ENCODE results near the gene CHD3. TPM values are rescaled to one million over a fixed set of nuclear protein-coding genes. Genes with fewer than 3 reads are reported as not detected.

CHD3 gene
- total and polyA plus RNA-seq, 8 donors, result 35.9 to 143 (median 45.3) TPM

DNA sequence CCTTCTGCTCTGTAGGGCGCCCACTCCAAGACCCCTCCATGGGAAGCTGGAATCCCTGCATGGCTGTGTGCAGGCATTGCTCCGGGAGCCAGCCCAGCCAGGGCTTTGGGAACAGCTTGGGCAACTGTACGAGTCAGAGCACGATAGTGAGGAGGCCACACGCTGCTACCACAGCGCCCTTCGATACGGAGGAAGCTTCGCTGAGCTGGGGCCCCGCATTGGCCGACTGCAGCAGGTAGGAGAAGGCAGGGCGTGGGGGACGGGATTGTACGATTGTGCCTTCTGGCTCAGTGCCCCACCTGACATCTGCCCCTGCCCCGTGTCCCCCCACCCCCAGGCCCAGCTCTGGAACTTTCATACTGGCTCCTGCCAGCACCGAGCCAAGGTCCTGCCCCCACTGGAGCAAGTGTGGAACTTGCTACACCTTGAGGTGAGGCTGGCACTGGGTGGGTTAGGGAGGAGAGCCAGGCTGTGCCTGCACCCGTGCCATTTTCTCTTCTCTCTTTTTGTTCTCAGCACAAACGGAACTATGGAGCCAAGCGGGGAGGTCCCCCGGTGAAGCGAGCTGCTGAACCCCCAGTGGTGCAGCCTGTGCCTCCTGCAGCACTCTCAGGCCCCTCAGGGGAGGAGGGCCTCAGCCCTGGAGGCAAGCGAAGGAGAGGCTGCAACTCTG lies 42.4 kb upstream of the CHD3 start:
- H3K4me3 ChIP-seq, result no peak overlapping the region

DNA sequence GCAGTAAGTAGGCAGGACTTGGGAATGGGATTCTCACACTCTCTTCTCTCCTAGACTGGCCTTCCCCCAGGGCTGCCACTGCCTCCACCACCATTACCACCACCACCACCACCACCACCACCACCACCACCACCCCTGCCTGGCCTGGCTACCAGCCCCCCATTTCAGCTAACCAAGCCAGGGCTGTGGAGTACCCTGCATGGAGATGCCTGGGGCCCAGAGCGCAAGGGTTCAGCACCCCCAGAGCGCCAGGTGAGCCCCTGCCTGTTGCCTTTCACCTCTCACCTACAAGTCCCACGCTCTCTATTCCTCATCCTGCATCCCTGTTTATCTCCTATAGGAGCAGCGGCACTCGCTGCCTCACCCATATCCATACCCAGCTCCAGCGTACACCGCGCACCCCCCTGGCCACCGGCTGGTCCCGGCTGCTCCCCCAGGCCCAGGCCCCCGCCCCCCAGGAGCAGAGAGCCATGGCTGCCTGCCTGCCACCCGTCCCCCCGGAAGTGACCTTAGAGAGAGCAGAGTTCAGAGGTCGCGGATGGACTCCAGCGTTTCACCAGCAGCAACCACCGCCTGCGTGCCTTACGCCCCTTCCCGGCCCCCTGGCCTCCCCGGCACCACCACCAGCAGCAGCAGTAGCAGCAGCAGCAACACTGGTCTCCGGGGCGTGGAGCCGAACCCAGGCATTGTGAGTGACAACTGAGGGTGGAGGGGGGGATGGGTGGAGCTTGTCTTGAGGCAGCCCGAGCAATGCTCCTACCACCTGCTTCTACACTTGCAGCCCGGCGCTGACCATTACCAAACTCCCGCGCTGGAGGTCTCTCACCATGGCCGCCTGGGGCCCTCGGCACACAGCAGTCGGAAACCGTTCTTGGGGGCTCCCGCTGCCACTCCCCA lies 41.6 kb upstream of the CHD3 start:
- no peak for FAIRE-seq
- peaks cover 7 to 10% (median 9%) of the 10 kb centered on the region in 3 donors for H3K4me1 ChIP-seq
- H3K27ac ChIP-seq, result no peak overlapping the region
- 85 to 87% methylated on average over 34 of the region's 34 CpGs for WGBS, 2 donors
- intact Hi-C loops (cut with DNase I), result no loop called here
- no peak for ATAC-seq
- TF ChIP-seq, protein P1, sequence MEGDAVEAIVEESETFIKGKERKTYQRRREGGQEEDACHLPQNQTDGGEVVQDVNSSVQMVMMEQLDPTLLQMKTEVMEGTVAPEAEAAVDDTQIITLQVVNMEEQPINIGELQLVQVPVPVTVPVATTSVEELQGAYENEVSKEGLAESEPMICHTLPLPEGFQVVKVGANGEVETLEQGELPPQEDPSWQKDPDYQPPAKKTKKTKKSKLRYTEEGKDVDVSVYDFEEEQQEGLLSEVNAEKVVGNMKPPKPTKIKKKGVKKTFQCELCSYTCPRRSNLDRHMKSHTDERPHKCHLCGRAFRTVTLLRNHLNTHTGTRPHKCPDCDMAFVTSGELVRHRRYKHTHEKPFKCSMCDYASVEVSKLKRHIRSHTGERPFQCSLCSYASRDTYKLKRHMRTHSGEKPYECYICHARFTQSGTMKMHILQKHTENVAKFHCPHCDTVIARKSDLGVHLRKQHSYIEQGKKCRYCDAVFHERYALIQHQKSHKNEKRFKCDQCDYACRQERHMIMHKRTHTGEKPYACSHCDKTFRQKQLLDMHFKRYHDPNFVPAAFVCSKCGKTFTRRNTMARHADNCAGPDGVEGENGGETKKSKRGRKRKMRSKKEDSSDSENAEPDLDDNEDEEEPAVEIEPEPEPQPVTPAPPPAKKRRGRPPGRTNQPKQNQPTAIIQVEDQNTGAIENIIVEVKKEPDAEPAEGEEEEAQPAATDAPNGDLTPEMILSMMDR (IDR thresholded peaks at IDR 0.05), result no peak
- H3K9me3 ChIP-seq, result no peaks in the 10 kb centered on the region
- no peak overlapping the region for H3K4me3 ChIP-seq
- peaks cover 0 to 27% (median 6%) of the 10 kb centered on the region in 3 donors for H3K36me3 ChIP-seq
- DNase-seq, result peak in 5 of 6 donors; percentile 29 to 77 (median 54)
- no peaks in the 10 kb centered on the region for H3K27me3 ChIP-seq

More for the DNA sequence above, 42.4 kb upstream of the CHD3 start:
- 77 to 84% methylated on average over 22 of the region's 22 CpGs for WGBS, 2 donors
- FAIRE-seq (no peak), ATAC-seq (no peak), DNase-seq (peak in 4 of 6 donors; percentile 26 to 76 (median 49))
- H3K9me3 ChIP-seq, result no peaks in the 10 kb centered on the region
- intact Hi-C loops (cut with DNase I), result no loop called here
- H3K27me3 ChIP-seq, result no peaks in the 10 kb centered on the region
- no peak overlapping the region for H3K27ac ChIP-seq
- peaks cover 10 to 12% (median 11%) of the 10 kb centered on the region in 3 donors for H3K4me1 ChIP-seq
- H3K36me3 ChIP-seq, result peaks cover 0 to 27% (median 6%) of the 10 kb centered on the region in 3 donors
- TF ChIP-seq, protein P1 (IDR thresholded peaks at IDR 0.05), result no peak

DNA sequence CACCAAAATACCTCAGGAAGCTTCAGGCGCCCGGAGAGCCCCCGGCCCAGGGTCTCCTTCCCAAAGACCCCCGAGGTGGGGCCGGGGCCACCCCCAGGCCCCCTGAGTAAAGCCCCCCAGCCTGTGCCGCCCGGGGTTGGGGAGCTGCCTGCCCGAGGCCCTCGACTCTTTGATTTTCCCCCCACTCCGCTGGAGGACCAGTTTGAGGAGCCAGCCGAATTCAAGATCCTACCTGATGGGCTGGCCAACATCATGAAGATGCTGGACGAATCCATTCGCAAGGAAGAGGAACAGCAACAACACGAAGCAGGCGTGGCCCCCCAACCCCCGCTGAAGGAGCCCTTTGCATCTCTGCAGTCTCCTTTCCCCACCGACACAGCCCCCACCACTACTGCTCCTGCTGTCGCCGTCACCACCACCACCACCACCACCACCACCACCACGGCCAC lies 40.4 kb upstream of the CHD3 start:
- Histone ChIP-seq H3K4me1 (peaks cover 7 to 10% (median 9%) of the 10 kb centered on the region in 3 donors), H3K36me3 (peaks cover 0 to 32% (median 6%) of the 10 kb centered on the region in 3 donors), H3K9me3 (no peaks in the 10 kb centered on the region), H3K27ac (no peak overlapping the region), H3K4me3 (no peak overlapping the region), H3K27me3 (no peaks in the 10 kb centered on the region)
- 83 to 96% methylated on average over 12 to 20 of the region's 20 CpGs for WGBS, 2 donors
- DNase-seq (peak in 3 of 6 donors; percentile 23 to 67 (median 44)), ATAC-seq (no peak), FAIRE-seq (no peak)
- intact Hi-C loops (cut with DNase I), result no loop called here
- TF ChIP-seq, protein P1 (IDR thresholded peaks at IDR 0.05), result no peak

DNA sequence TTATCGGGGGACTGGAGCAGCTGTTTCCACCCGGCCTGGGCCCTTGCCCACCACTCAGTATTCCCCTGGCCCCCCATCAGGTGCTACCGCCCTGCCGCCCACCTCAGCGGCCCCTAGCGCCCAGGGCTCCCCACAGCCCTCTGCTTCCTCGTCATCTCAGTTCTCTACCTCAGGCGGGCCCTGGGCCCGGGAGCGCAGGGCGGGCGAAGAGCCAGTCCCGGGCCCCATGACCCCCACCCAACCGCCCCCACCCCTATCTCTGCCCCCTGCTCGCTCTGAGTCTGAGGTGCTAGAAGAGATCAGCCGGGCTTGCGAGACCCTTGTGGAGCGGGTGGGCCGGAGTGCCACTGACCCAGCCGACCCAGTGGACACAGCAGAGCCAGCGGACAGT lies 39.9 kb upstream of the CHD3 start:
- 93% methylated on average over 20 to 21 of the region's 21 CpGs for WGBS, 2 donors
- H3K4me1 ChIP-seq, result peaks cover 7 to 10% (median 9%) of the 10 kb centered on the region in 3 donors
- intact Hi-C loops (cut with DNase I), result no loop called here
- ATAC-seq, result no peak
- H3K9me3 ChIP-seq, result no peaks in the 10 kb centered on the region
- no peak overlapping the region for H3K27ac ChIP-seq
- FAIRE-seq, result no peak
- peak in 4 of 6 donors; percentile 24 to 73 (median 54) for DNase-seq
- H3K4me3 ChIP-seq, result no peak overlapping the region
- H3K36me3 ChIP-seq, result peaks cover 0 to 33% (median 6%) of the 10 kb centered on the region in 3 donors
- TF ChIP-seq, protein P1 (IDR thresholded peaks at IDR 0.05), result no peak
- H3K27me3 ChIP-seq, result no peaks in the 10 kb centered on the region

Measured in pancreas (tissue), 10 donors.